GM19328 (cell line): ENCODE data around the gene FSTL3.
"Not testable (repeated sequence)": the region's sequence is repeated elsewhere in the genome, so short reads cannot be mapped to it uniquely, and the experiment has no call there.

Experiments used
- ATAC-seq: cut with Tn5 transposase; IDR thresholded peaks from one replicate; pipeline ENCODE4 v1.9.1; 2021; ENCODE audit warnings: mild to moderate bottlenecking, moderate library complexity; ENCODE audit not compliant: unreplicated experiment

The FSTL3 gene

DNA sequence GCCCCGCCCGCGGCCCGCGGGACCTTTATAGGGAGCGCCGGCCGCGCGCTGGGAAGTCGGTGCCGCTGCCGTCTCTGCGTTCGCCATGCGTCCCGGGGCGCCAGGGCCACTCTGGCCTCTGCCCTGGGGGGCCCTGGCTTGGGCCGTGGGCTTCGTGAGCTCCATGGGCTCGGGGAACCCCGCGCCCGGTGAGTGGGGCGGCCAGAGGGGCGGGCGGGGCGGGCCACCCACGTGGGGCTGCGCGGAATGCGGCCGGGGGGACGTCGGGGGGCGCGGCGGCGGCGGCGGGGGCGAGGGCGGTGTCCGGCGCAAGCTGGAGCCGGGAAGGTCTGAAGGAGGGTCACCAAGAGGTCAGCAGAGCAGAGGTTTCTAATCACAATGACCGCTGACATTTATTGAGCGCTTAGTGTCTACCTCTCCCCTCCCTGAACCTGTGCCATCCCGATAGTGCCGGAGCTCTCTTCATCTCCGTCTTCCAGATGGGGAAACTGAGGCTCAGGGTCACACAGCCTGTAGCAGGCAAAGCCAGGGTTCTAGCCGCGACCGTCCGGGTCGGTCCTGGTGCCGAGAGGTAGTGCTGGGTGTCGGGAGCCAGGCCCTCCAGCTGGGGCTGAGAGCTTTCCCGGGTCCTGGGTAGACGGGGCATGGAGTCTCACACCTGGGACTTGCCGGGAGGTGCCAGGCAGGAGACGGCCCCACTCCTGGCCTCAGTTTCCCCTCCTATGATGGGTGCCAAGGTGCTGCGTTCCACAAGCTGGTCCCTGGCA, at the start of gene FSTL3:
FSTL3 (plus strand) TSS at position 54 of the 767 bp plus-strand sequence; CDS start at position 86, 32 bp downstream.
- no peak for ATAC-seq

DNA sequence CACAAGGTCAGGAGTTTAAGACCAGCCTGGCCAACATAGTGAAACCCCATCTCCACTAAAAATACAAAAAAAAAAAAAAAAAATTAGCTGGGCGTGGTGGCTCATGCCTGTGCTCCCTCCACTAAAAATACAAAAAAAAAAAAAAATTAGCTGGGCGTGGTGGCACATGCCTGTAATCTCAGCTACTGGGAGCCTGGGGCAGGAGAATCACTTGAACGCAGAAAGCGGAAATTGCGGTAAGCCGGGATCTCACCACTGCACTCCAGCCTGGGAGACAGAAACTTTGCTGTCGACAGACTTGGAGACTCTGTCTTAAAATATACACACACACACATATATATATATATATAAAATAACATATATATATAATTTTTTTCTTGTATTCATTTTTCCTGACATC, 49.6 kb upstream of the FSTL3 start:
- ATAC-seq = not testable (repeated sequence)

DNA sequence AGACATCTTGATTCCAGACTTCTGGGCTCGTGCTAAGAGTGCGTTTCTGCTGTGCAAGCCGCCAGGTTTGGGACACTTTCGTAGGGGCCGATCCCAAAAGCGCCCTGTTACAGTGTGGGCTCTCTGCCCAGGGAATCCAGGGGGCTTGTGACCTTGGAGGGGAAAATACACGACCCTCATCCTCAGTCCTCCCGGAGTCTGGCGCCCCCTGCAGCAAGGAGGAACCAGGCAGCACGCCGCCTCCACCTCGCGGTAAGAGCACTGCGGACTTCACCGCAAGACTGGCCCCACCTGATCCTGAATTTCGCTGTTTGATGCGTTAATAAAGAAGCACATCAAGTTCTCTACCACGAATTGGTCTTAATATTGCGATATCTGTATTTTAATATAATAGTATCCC, 48.0 kb upstream of the FSTL3 start:
- ATAC-seq = no peak

DNA sequence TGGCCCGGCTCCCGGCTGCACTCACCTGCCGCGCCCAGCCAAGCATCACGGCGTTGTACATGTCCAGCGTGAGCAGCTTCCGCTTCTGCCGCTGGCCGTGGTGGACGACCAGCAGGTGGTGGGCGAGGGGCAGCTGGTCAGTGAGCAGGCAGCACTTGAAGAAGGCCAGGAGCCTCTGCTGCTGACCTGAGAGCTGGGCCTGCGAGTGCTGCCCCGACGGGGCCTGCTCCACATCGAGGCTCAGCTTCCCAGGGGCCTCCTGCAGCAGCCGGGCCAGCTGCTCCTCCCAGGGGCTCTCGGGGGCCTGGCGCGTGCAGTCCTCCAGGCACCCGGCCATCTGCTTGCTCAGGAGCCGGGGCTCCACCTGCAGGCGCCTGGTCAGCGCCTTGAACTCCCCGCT, 46.7 kb upstream of the FSTL3 start:
- not testable (repeated sequence) for ATAC-seq

DNA sequence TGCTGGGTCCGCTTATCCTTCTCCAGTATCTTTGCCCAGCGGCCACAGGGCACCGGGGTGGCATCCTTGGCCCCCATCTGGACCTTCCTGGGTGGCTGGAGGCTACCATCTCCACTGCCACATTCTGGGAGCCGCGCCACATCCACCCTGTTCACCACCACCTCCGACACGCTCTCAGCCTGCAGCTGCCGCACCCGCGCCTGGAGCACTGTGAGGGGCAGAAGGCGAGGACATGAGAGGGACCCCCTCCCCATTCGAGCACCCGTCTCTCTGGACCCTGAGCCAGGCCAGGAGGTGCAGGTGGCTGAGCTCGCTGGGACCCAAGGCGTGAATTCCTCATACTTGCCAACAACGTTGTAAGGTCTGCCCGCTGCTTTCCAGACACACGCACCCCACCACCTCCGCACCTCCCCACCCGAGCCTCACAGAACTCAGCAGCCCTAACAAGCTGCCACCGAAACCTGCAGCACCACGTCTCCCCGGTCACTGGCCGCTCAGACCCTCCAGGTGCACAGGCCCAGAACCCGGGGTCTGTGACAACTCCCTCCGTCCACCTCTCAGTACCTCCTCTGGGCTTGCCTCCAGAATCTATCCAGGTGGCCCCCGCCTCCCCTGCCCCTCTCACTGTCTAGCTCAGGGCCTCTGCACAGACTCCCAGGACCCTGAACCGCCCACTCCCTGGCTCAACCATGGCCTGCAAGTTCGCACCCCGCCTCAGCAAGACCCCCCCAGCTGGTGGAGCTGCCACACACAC, 46.1 kb upstream of the FSTL3 start:
- no peak for ATAC-seq

DNA sequence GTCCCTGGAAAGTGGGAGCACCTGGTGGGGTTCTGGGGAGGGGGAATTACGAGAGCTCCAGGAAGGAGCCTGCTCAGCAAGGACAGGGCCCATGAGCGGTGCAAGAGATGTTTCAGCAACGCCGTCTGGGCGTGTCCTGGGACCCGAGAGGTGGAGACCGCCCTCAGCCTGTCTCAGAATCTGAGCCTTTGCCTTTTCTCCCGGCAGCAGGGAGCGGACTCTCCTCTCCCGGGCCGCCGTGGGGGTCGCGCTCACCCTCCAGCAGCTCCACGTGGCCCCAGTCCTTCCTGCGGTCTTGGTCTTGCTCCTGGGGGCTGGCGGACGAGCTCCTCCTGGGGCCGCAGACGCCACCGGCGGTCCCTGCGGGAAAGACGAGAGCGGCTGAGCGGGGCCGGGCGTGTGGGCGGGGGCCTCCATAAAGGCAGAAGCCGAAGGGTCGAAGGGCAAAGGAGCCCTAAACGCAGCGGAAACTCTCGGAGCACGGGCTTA, 43.6 kb upstream of the FSTL3 start:
- peak; percentile 10 for ATAC-seq

DNA sequence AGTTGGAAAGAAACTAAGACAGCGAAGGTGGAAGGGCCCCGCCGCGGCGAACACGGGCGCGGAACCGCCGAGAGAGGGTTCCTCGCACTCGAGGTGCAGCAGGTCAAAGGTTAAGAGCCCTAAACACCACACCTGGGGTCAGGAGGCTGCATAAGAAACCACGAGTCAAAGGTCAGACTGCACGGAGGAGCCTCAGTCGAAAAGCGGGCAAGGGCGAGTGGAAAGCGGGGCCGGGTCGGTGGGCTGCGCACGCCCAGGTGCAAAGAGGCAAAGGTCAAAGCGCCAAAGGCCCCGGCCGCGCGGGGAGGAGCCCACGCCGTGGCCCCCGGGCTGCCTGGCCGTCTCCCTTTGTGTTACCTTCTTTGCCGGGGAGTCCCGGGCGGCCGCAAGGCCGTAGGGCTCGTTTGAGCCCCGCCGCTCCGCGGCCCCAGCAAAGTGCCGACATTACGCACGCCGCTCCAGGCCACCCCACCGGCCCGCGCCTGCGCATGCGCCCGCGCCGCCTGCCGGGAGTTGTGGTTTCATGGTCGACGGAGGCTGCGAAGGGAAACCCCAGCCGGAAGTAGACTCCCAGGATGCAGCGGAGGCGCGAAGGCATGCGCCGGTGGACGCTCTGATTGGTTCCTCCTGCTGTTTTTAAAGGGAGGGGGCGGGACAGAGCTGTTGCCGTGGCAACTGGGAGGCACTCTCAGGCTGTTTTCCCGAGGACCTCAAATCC, 43.0 kb upstream of the FSTL3 start, which contains the start of gene POLRMT:
POLRMT (minus strand) TSS at position 470 of the 718 bp plus-strand sequence; CDS start at position 445, 25 bp downstream.
- peak; percentile 81 for ATAC-seq

DNA sequence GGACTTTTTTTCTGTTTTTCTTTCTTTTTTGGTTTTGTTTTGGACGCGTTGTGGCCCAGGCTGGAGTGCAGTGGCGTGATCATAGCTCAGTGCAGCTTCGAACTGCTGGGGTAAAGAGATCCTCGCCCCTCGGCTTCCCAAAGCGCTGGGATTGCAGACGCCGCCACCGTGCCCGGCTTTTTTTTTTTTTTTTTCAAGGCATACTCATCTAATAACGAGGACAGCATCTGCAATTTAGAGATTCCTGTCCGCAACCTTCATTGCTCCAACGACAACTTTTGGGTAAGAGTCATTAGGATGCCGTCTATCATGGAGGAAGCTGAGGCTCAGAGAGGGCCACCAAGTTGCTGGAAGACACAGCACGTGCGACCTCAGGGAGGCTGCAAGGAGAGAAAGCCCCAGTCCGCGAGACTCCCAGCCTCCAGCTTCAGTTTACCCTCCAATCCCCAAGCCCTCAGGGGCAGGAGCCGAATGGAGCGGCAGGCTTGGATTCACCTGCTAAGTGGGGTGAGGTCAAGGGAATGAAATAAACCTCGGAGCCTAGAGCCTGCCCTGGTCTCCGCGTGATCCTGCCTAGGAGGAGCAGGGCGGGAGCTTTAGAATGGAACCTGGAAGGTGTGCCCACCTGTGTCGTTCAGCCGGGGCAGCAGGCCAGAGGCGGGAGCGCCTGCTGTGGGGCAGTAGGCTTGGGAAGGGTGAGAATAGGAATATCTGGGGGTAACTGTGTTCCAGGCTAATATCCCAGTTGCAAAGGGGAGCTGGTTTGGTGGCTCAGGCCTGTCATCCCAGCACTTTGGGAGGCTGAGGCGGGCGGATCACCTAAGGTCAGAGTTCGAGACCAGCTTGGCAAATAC, 42.2 kb upstream of the FSTL3 start:
- no peak for ATAC-seq

DNA sequence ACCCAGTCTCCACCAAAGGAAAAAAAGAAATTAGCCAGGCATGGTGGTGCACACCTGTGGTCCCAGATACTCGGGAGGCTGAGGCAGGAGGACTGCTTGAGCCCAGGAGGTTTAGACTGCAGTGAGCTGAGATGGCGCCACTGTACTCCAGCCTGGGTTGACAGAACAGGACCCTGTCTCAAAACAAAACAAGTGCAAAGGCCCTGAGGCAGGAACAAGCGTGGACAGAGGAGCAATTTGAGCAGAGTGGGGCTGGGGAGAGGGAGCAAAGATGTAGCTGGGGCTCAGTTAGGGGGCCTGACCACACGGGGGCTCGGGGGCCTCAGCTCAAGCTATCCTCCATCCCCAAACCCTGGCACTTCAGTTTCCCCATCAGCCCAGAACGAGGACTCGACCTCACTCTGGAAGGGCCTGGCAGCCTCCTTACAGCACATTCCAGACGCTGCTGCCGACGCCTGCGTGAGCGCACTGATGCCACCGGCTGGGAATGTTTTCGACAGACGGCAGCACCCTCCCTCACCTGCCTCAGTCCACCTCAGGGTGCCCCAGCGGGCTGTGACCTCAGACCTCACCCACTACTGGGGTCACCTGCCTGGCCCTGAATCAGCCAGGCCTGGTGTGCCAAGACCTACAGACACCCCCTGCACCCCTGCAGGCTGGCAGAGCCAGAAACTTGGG, 41.1 kb upstream of the FSTL3 start:
- no peak for ATAC-seq

DNA sequence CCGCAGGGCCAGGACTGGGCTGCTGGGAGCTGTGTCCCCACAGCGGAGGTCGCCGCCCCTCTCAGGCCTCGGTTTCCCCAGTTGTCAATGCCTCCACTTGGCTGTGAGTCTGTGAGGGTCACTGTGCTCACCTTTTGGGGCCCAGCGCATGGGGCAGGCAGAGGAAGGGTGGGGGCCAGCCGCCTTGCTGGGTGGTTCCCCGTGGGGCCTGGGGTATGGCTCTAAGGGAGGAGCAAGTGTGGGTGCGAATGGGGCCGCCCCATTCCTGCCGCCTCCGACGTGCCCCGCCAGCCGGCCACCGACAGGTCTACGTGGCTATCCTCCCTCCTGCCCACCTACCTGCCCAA, 37.3 kb upstream of the FSTL3 start:
- ATAC-seq = no peak

DNA sequence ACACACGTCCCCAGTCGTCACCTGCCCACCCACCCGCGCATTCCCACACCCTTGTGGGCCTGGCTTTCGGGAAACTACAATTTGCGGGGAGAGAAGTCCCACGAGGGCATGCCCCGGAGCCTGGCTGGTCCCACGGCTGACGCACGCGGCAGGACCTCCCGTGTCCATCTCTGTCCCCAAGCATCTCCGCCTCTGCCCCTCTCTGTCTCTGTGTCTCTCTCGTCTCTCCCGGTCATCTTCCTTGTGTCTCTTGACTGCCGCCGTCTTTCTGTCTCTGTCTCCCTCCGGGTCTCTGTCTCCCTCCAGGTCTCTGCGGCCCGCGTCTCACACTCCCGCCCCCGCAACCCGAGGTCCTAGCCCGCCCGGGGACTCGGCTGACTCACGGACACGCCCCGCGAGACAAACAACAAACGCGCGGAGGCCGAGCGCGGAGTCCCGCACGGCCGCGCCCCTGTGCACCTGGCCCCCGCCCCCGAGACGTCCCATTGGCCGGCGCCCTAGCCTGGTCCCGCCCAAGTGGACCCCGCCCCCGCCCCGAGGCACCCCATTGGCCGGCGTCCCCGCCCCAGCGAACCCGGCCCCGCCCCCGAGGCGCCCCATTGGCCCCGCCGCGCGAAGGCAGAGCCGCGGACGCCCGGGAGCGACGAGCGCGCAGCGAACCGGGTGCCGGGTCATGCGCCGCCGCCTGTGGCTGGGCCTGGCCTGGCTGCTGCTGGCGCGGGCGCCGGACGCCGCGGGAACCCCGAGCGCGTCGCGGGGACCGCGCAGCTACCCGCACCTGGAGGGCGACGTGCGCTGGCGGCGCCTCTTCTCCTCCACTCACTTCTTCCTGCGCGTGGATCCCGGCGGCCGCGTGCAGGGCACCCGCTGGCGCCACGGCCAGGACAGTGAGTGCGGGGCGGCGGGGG, 36.7 kb upstream of the FSTL3 start, which contains the start of gene FGF22:
FGF22 (plus strand) TSS at position 627 of the 908 bp plus-strand sequence; CDS start at position 674, 47 bp downstream.
- peak; percentile 46 for ATAC-seq

DNA sequence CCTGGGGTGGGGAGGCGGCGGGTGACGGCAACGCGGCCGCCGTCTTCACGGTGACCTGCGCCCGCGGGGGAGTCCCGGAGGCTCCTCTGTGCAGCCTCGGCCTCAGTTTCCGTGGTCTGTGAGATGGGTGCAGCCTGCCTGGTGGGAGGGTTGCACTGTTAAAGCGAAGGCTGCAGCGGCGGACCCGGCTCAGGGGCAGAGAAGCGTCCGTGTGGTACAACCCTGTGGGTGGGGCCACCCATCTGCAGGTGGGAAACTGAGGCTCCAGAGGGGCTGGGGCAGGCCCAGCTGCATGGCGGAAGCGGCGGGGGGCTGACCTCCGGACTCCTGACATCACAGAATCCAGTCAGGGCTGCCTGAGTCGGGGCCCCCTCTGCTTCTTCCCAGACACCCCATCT, 36.0 kb upstream of the FSTL3 start:
- ATAC-seq = no peak

DNA sequence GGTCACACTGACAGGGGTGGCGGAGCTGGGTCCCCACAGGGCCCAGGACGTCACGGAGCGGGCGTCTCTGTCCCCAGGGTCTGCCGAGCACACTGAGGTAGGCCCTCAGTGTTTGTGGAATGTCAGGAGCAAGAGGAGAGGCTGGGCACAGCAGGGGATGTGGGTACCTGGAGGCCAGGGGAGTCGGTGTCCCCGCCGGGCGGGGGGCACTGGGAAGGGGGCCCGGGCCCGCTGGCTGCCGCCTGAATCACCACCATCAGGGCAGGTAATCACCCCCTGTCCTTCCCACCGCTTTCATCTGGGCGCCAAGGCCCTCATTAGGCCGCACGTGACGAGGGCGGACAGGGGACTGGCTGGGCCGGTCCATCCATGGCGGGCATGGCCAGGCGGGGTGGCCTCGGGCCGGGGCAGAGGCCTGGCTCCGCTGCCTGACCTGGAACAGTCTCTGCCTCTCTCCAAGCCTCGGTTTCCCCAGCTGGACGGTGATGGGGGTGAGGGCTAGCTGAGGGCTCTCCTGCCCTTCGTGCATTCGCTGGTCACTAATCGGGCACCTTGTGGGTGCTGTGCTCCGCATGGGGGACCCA, 35.5 kb upstream of the FSTL3 start:
- ATAC-seq = no peak

DNA sequence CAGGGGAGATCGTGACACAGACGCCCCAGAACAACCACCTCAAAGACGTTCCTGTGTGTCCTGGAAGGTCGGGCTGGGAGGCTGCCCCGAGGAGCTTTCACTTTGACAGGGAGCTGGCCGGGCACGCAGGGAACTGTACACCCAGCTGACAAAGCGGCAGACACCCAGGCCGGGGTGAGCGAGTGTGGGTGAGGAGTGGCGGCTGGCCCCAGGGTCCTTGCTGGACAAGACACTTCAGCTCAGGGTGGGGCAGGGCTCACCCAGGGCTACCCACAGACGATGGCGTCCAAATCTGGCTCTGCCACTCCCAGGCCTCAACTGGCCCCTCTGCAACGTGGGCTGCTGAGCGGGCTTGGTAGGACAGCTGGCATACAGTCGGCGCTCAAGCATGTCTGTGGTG, 34.5 kb upstream of the FSTL3 start:
- ATAC-seq = no peak

DNA sequence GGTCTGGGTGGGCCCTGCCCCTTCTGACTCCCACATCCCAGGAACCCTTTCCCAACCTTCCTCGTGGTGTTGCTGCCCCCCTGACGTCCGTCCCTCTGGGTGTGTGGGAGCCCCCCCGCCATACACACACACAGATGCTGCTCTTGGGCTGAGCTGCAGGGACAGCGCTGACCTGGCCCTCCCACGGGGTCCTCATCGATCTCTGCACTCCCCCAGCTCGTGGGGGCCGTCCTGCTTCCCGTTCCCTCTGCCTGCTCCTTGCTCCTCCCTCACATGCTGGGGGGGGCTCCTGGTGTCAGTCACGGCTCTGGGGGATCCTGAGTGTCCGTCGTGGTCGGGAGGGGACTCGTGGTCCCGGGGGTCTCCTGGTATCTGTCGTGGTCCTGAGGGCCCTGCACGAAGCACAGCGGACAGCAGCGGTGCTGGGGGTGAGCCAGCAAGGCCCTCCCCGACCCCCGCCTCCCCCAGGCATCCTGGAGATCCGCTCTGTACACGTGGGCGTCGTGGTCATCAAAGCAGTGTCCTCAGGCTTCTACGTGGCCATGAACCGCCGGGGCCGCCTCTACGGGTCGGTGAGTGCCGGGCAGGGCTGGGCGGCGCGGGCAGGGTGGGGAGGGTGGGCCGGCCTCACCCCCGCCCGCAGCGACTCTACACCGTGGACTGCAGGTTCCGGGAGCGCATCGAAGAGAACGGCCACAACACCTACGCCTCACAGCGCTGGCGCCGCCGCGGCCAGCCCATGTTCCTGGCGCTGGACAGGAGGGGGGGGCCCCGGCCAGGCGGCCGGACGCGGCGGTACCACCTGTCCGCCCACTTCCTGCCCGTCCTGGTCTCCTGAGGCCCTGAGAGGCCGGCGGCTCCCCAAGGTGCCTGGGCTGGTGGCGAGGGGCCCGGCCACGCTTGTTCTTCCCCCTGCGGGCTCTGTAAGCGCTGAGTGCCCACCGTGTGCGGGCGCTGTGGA, 33.1 kb upstream of the FSTL3 start:
- no peak for ATAC-seq

DNA sequence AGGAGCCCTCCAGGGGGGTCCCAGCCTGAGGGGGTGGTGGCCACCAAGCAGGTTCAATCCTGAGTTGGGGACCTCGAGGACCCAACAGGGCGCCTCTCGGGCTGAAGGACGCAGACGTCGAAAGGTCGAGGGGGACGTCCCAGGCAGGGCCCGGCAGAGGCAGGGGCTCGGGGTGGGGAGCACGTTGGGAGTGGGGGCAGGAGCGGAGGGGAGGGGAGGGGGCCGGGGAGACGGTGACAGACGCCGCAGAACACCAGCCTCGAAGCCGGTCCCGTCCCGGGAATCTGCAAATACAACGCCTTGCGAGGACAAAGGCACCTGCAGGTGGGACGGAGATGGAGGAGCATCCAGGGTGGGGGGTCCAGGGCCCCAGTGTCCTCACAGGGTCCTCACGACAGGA, 32.5 kb upstream of the FSTL3 start:
- ATAC-seq = no peak

DNA sequence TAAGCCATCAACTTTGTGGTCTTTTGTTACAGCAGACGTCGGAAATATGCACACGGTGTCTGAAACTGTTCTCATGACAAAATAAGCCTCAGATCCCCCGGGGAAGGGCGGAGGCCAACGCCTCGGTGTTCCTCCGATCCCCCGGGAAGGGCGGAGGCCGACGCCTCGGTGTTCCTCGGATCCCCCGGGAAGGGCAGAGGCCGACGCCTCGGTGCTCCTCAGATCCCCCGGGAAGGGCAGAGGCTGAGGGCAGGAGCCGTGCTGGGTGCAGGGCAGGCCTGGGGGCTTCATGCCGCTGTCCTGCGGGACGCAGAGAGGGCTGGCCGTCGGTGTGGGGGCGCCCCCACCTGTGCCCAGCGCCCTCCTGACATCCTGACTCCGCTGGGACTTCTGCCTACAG, 31.8 kb upstream of the FSTL3 start:
- no peak for ATAC-seq
